Activated naive CD4-positive, alpha-beta T cell treated with anti-CD3 and anti-CD28 coated beads, Interleukin-2, amount 50 U/mL, for 72 hours (primary cell): ENCODE data around the gene ZNF385D. TPM values are rescaled to one million over a fixed set of nuclear protein-coding genes. Genes with fewer than 3 reads are reported as not detected.

Source experiments
- ATAC-seq, 2 donors: fragments of 150-1000 bp; cut with Tn5 transposase; 2 replicates each; pipeline ENCODE4 v1.10.0; 2021; ENCODE audit warnings: mild to moderate bottlenecking in 2 of 2, moderate library complexity in 2 of 2
- DNase-seq, 2 donors: peaks; one replicate each; pipeline ENCODE4 v3.0.0; 2021 to 2022; ENCODE audit warnings: low spot score in 2 of 2
- H3K27ac Mint-ChIP-seq, 2 donors: one replicate each; pipeline ENCODE4 v1.8.0; 2022; ENCODE audit warnings: mild to moderate bottlenecking in 2 of 2, mixed read lengths in 2 of 2
- H3K36me3 Mint-ChIP-seq, 2 donors: one replicate each; pipeline ENCODE4 v1.8.0; 2022; ENCODE audit warnings: mixed read lengths in 2 of 2
- H3K9me3 Mint-ChIP-seq, 2 donors: one replicate each; pipeline ENCODE4 v1.8.0; 2022; ENCODE audit warnings: mixed read lengths in 2 of 2
- total RNA-seq, 2 donors: library from RNA; stranded (reverse); gene quantifications; one replicate each; pipeline ENCODE4 v1.2.3, GENCODE V29; 2022

ZNF385D gene
- total RNA-seq, 2 donors from 2014 or later = not detected

GRCh38 chr3:21766002-21766401 is 15.0 kb upstream of the ZNF385D start:
- Mint-ChIP-seq H3K9me3 (peaks cover 21 to 33% of the 10 kb centered on the region in 2 donors), H3K27ac (no peak overlapping the region), H3K36me3 (peaks cover 0 to 11% of the 10 kb centered on the region in 2 donors)
- no peak for ATAC-seq
- no peak for DNase-seq

GRCh38 chr3:21755896-21756295 is 4.9 kb upstream of the ZNF385D start:
- H3K36me3 Mint-ChIP-seq = no peaks in the 10 kb centered on the region
- no peak for DNase-seq
- H3K27ac Mint-ChIP-seq = no peak overlapping the region
- no peak for ATAC-seq
- H3K9me3 Mint-ChIP-seq = peaks cover 11 to 16% of the 10 kb centered on the region in 2 donors

- H3K36me3 Mint-ChIP-seq = no peaks in the 10 kb centered on the region
- no peak overlapping the region for H3K27ac Mint-ChIP-seq
- DNase-seq = no peak
- no peak for ATAC-seq
- peaks cover 11 to 16% of the 10 kb centered on the region in 2 donors for H3K9me3 Mint-ChIP-seq
Observed at GRCh38 chr3:21754839-21755238, 3.8 kb upstream of the ZNF385D start.

GRCh38 chr3:21752749-21753347 is 1.8 kb upstream of the ZNF385D start:
- ATAC-seq = no peak
- H3K27ac Mint-ChIP-seq = no peak overlapping the region
- no peaks in the 10 kb centered on the region for H3K36me3 Mint-ChIP-seq

GRCh38 chr3:21751886-21752285 is 876 bp upstream of the ZNF385D start:
- no peaks in the 10 kb centered on the region for H3K36me3 Mint-ChIP-seq
- DNase-seq = no peak
- ATAC-seq = no peak
- peaks cover 6 to 16% of the 10 kb centered on the region in 2 donors for H3K9me3 Mint-ChIP-seq
- no peak overlapping the region for H3K27ac Mint-ChIP-seq

More at GRCh38 chr3:21752749-21753347, 1.8 kb upstream of the ZNF385D start:
- H3K9me3 Mint-ChIP-seq = peaks cover 8 to 16% of the 10 kb centered on the region in 2 donors
- DNase-seq = no peak

- Mint-ChIP-seq H3K27ac (no peak overlapping the region), H3K9me3 (peaks cover 2 to 8% of the 10 kb centered on the region in 2 donors), H3K36me3 (no peaks in the 10 kb centered on the region)
- DNase-seq (no peak), ATAC-seq (peak in 1 of 2 donors; percentile 32)
Observed at GRCh38 chr3:21750080-21750696, 822 bp downstream of the ZNF385D start.

- no peak for DNase-seq
- no peaks in the 10 kb centered on the region for H3K36me3 Mint-ChIP-seq
- peaks cover 0 to 5% of the 10 kb centered on the region in 2 donors for H3K9me3 Mint-ChIP-seq
- H3K27ac Mint-ChIP-seq = no peak overlapping the region
- no peak for ATAC-seq
Observed at GRCh38 chr3:21747966-21748555, 2.9 kb downstream of the ZNF385D start.

GRCh38 chr3:21747376-21747775 is 3.6 kb downstream of the ZNF385D start:
- DNase-seq (no peak), ATAC-seq (no peak)
- H3K9me3 Mint-ChIP-seq = peaks cover 0 to 8% of the 10 kb centered on the region in 2 donors
- no peak overlapping the region for H3K27ac Mint-ChIP-seq
- no peaks in the 10 kb centered on the region for H3K36me3 Mint-ChIP-seq

GRCh38 chr3:21745966-21746365 is 5.0 kb downstream of the ZNF385D start:
- Mint-ChIP-seq H3K36me3 (no peaks in the 10 kb centered on the region), H3K9me3 (peaks cover 0 to 8% of the 10 kb centered on the region in 2 donors), H3K27ac (no peak overlapping the region)
- DNase-seq = no peak
- no peak for ATAC-seq

- peaks cover 0 to 8% of the 10 kb centered on the region in 2 donors for H3K9me3 Mint-ChIP-seq
Observed at GRCh38 chr3:21744793-21745192, 6.2 kb downstream of the ZNF385D start.

GRCh38 chr3:21738935-21739702 is 11.9 kb downstream of the ZNF385D start:
- H3K27ac Mint-ChIP-seq = no peak overlapping the region
- no peaks in the 10 kb centered on the region for H3K36me3 Mint-ChIP-seq
- ATAC-seq (no peak), DNase-seq (no peak)
- peaks cover 9 to 15% of the 10 kb centered on the region in 2 donors for H3K9me3 Mint-ChIP-seq

More at GRCh38 chr3:21744793-21745192, 6.2 kb downstream of the ZNF385D start:
- Mint-ChIP-seq H3K36me3 (no peaks in the 10 kb centered on the region), H3K27ac (no peak overlapping the region)
- DNase-seq = no peak
- no peak for ATAC-seq

GRCh38 chr3:21738283-21738682 is 12.7 kb downstream of the ZNF385D start:
- ATAC-seq (no peak), DNase-seq (no peak)
- Mint-ChIP-seq H3K9me3 (peaks cover 10 to 13% of the 10 kb centered on the region in 2 donors), H3K36me3 (no peaks in the 10 kb centered on the region), H3K27ac (no peak overlapping the region)

- peaks cover 0 to 7% of the 10 kb centered on the region in 2 donors for H3K36me3 Mint-ChIP-seq
- DNase-seq = no peak
- no peak for ATAC-seq
- H3K27ac Mint-ChIP-seq = no peak overlapping the region
- H3K9me3 Mint-ChIP-seq = peaks cover 10 to 22% of the 10 kb centered on the region in 2 donors
Observed at GRCh38 chr3:21734746-21735145, 16.3 kb downstream of the ZNF385D start.

GRCh38 chr3:21729888-21730459 is 21.0 kb downstream of the ZNF385D start:
- ATAC-seq (no peak), DNase-seq (no peak)
- peaks cover 0 to 8% of the 10 kb centered on the region in 2 donors for H3K36me3 Mint-ChIP-seq
- peaks cover 21 to 33% of the 10 kb centered on the region in 2 donors for H3K9me3 Mint-ChIP-seq
- no peak overlapping the region for H3K27ac Mint-ChIP-seq

- Mint-ChIP-seq H3K9me3 (peaks cover 20 to 34% of the 10 kb centered on the region in 2 donors), H3K36me3 (peaks cover 0 to 12% of the 10 kb centered on the region in 2 donors), H3K27ac (no peak overlapping the region)
- ATAC-seq = no peak
- no peak for DNase-seq
Observed at GRCh38 chr3:21729331-21729730, 21.7 kb downstream of the ZNF385D start.

- Mint-ChIP-seq H3K36me3 (peaks cover 0 to 18% of the 10 kb centered on the region in 2 donors), H3K9me3 (peaks cover 31 to 35% of the 10 kb centered on the region in 2 donors), H3K27ac (no peak overlapping the region)
- ATAC-seq = no peak
- no peak for DNase-seq
Observed at GRCh38 chr3:21722768-21723167, 28.2 kb downstream of the ZNF385D start.
